ENCODE measurements around the gene CORO2B.

DNA sequence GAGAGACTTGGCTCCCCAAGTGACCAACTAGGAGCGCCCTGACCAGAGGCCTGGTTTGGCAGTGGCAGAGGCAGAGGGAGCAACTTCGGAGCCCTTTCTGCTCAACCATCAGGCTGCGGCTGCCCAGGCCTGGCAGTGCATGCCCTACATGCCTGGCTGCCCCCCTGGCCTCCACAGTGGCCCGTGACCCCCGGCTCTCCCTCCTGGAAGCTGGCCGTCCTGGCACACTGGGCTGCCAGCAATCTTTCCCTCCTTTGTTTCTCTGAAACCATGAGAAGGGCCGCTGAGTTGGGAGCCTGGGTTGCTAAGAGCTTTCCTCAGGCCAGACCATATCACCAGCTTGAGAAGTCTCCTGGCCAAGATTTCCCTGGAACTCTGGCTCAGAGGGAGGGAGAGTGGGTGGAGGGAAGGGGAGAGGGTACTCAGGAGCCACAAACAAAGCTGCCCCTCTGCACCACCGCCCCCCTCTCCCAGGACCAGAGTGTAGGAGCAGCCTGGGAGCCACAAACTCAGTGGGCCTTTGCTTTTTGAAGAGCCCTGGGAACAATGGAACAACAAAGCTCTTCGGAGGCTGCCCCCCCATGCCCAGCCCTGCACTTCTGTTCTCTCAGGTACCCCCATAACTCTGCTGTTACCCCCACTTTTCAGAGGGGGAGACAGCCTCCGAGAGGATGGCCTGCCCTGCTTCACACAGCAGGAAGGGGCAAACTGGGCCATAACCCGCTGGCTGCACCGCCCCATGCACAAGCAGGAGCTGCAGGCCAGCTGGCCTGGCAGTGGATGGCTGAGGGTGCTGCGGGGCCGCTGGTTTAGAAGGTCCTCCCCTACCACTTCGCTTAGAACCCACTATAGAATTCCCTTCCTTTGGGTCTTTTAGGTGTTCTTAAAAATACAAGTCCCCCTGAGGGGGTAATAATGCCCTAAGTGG, 11.3 kb downstream of the CORO2B start:
- TF ChIP-seq, protein P1, sequence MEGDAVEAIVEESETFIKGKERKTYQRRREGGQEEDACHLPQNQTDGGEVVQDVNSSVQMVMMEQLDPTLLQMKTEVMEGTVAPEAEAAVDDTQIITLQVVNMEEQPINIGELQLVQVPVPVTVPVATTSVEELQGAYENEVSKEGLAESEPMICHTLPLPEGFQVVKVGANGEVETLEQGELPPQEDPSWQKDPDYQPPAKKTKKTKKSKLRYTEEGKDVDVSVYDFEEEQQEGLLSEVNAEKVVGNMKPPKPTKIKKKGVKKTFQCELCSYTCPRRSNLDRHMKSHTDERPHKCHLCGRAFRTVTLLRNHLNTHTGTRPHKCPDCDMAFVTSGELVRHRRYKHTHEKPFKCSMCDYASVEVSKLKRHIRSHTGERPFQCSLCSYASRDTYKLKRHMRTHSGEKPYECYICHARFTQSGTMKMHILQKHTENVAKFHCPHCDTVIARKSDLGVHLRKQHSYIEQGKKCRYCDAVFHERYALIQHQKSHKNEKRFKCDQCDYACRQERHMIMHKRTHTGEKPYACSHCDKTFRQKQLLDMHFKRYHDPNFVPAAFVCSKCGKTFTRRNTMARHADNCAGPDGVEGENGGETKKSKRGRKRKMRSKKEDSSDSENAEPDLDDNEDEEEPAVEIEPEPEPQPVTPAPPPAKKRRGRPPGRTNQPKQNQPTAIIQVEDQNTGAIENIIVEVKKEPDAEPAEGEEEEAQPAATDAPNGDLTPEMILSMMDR (IDR thresholded peaks at IDR 0.05): no peak
- TF ChIP-seq POLR2A (IDR thresholded peaks at IDR 0.05): no peak
